ENCODE measurements around the gene LRRK1.

LRRK1 gene, protein sequence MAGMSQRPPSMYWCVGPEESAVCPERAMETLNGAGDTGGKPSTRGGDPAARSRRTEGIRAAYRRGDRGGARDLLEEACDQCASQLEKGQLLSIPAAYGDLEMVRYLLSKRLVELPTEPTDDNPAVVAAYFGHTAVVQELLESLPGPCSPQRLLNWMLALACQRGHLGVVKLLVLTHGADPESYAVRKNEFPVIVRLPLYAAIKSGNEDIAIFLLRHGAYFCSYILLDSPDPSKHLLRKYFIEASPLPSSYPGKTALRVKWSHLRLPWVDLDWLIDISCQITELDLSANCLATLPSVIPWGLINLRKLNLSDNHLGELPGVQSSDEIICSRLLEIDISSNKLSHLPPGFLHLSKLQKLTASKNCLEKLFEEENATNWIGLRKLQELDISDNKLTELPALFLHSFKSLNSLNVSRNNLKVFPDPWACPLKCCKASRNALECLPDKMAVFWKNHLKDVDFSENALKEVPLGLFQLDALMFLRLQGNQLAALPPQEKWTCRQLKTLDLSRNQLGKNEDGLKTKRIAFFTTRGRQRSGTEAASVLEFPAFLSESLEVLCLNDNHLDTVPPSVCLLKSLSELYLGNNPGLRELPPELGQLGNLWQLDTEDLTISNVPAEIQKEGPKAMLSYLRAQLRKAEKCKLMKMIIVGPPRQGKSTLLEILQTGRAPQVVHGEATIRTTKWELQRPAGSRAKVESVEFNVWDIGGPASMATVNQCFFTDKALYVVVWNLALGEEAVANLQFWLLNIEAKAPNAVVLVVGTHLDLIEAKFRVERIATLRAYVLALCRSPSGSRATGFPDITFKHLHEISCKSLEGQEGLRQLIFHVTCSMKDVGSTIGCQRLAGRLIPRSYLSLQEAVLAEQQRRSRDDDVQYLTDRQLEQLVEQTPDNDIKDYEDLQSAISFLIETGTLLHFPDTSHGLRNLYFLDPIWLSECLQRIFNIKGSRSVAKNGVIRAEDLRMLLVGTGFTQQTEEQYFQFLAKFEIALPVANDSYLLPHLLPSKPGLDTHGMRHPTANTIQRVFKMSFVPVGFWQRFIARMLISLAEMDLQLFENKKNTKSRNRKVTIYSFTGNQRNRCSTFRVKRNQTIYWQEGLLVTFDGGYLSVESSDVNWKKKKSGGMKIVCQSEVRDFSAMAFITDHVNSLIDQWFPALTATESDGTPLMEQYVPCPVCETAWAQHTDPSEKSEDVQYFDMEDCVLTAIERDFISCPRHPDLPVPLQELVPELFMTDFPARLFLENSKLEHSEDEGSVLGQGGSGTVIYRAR (N-terminal part only)

DNA sequence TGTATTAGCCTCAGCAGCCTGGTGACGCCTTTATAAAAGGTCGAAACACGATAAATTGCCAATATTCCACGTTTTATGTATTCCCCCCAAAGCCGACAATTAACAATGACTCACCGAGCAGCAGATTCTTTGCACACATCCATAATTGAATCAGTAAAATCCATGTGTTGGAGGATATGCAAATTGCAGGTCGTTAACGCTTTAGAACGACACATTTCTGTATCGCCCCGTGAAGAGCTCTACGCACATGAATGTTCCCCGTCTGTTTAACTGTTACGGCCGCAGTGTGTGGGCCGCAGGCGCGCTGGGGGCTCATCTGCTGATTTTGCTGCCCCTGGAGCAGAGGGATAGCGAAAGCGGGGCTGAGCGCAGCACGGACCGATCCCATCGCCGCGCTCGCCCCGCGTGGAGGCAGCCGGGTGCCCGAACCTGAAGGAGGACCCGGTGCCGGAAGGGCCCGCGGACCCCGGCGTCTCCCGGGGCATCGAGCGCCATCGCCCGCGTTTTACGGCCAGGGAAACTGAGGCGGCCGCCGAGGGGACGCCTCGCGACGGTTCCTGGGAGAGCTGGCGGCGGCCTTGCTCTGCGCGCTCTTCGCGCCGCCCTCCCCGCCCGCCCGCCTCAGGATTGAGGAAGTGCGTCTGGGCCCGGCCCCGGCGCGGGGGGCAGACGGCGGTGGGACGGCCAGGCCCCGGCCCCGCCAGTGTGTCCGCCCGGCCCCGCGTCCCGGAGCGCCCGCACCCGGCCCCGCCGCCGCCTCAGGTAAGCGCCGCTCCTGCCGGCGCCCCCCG, at the start of gene LRRK1:
TSS of gene LRRK1 (plus strand) at position 668 of the 791 bp plus-strand sequence. CDS start 5,276 bp downstream, outside the sequence.
- DNase-seq = no peak

DNA sequence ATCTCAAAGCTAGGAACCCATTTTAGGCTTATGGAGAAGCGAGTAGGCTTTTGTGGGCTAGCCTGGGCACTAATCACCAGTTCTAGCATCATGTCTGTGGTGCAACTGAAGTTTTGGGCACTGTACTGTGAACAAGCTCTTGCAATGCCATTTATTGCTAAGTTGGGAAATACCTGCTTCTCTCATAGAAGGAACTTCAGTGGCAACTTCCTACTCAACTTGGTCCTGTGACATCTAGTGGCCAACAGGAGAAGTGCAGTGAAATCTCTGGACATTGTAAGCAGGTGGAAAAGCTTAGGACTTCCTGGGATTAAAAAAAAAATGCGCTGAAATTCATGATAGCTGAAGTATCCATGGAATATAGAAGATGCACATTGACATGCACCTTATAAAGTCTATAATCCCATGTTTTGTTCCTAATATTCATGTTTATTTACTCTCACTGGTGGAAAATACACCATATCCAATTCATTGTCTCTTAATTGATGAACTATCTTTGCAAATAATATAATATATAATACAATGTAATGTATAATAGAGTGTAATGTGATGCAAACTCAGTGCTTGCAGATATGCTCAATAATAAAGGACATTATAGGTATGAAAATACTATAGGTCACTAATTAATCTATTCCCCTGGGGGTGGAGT, 46.0 kb upstream of the LRRK1 start:
- DNase-seq = peak; percentile 39 to 51

GRCh38 chr15:100875495-100875894, 43.7 kb upstream of the LRRK1 start:
- DNase-seq = no peak

GRCh38 chr15:100875976-100876375, 43.2 kb upstream of the LRRK1 start:
- no peak for DNase-seq

DNA sequence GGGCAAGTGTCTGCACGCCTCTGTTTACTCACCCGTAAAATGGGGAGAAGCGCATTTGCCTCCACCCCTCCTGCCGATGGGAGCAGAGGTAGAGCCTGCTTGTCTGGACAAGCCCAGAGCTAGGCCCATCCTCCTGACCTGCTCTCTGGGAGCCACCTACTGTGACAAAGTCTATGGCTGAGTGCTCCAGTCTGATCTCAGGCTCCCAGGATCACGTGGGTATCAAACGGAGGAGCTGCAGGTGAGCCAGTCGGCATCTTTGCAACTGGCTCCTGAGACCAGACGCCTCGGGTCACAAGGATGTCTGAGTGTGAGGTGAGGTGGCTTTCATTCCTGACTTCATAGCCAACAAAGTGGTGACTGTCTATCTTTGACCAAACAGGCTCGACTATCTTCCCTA, 41.6 kb upstream of the LRRK1 start:
- DNase-seq = no peak

DNA sequence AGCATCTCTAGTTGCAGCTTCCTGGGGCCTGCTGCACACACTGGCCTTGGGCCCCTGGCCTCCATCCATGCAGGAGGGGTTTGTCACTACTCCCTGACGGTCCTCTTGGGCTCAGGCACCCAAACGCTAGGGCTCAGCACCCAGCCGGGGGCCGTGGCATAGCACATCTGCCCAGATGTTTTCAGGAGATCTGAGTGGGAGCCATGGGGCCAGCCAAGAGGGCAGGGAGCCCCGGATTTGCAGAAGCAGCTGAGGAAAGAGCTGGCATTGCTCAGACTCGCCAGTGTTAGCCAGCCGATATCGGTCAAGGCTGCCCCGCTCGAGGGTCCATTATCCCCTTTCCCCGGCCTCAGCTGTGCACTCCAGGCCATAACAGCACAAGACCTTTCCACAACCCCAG, 41.0 kb upstream of the LRRK1 start:
- no peak for DNase-seq

DNA sequence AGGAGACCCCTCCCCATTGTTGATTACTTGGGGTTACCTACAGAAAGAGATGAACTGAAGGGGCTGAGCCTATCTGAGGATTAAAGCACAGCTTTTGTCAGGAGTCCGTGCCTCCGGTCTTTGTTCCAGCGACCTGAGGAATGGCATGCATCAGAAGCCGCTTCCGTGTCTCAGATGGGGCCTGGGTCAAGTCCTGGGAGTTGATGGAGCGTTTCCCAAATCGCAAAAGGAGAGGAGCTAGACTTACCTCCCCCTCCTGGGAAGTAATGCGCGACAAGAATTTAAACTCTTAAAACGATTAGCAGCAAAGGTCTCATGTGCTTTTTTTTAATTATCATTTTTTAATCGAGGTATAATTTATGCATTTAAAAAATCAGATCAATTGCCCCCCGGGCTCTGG, 40.5 kb upstream of the LRRK1 start:
- DNase-seq = no peak

GRCh38 chr15:100879061-100879463, 40.1 kb upstream of the LRRK1 start:
- no peak for DNase-seq

DNA sequence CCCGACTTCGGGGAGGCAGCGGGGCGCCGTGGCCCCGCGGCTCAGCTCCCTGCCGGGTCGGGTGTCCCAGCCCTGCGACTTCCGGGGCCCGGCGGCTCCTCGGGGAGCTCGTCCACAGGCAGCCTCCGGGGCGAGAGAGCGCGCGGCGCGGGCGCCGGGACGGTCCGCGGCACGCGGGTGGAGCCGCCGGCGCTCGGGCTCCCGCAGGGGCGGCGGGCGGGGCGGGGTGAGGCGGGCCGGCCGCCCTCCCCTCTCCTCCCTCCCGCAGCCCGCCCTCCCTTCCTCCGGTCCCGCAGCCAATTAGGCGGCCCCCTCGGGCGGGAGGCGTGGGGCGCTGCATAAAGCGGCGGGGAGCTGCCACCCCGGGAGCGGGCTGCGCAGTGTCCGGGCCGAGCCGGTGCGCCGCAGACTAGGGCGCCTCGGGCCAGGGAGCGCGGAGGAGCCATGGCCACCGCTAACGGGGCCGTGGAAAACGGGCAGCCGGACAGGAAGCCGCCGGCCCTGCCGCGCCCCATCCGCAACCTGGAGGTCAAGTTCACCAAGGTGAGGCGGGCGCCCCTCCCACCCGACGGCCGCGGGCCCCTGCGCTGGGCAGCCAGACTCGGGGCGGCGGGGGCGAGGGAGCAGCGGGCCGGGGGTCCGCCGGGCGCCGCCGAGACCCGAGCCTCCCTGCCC, 39.6 kb upstream of the LRRK1 start, which contains the start of gene ALDH1A3:
TSS of gene ALDH1A3 (plus strand) at position 368 of the 675 bp plus-strand sequence. CDS start at position 445, 77 bp downstream.
- no peak for DNase-seq

GRCh38 chr15:100880139-100880896, 38.8 kb upstream of the LRRK1 start:
- no peak for DNase-seq

DNA sequence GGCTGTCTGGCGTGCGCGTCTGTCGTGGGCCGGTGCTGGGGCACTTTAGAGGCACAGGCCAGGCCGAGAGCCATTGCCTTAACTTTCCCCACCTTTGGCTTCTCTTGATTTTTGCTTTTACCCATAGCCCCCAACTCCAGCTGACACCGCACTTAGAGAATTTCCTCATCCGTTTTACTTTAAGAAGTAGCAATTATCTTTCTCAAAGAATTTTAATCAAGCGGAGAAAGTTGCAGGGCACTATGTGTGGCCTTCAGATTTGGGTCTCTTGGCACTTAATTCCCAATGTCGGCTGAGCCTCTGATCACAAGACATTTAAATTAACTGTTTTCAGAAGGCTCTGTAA, 38.3 kb upstream of the LRRK1 start:
- no peak for DNase-seq

DNA sequence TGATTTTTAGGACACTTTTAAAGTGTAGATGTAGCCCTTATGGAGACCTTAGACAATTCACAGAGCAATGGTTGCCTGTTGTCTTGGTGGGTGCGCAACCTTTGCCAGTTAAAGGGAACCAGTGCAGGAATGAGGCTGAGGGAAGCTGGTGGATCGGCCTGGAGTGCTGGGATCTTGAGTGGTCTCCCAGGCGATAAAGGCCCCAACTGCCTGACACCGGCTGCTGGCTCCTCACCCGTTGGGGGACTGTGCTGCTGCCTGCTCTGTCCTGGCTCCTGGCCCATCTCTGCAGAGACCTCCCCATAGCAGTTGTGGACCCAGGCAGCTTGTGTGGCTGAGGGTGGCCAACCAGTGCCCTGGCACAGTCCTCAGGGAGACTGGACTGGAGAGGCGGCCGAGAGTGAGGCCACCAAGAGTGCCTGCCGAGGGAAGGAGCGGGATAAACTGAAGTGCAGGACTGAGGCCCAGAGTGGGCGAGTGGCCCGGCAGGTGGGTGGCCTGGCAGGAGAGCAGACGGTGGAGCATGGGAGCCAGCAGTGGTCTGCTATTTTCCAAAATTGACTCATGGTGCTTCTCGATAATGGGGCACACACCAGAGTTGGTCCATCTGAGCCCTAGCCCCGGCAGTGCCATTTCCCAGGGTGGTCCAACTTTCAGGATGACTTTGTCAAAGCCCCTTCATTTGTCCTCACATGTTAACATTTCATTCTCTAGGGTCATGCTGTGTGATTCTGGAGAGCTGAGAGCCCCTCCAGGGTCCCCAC, 37.4 kb upstream of the LRRK1 start:
- DNase-seq = no peak

- DNase-seq = no peak
Measured at GRCh38 chr15:100885116-100885515, 34.0 kb upstream of the LRRK1 start.

- DNase-seq = no peak
Measured at GRCh38 chr15:100885811-100886210, 33.3 kb upstream of the LRRK1 start.

GRCh38 chr15:100887211-100887913, 31.8 kb upstream of the LRRK1 start:
- no peak for DNase-seq

- no peak for DNase-seq
Measured at GRCh38 chr15:100889385-100890050, 29.6 kb upstream of the LRRK1 start.

- no peak for DNase-seq
Measured at GRCh38 chr15:100890051-100890720, 29.0 kb upstream of the LRRK1 start.

- no peak for DNase-seq
Measured at GRCh38 chr15:100890850-100891249, 28.3 kb upstream of the LRRK1 start.
